GM12892 (cell line): ENCODE data around the gene NSMCE1.

Source experiments
- POLR2A ChIP-seq: IDR thresholded peaks from 2 replicates; pipeline ENCODE4 v1.6.1; 2011; ENCODE audit warnings: low read depth, low read length, control low read depth
- POLR2AphosphoS5 ChIP-seq: IDR thresholded peaks from 2 replicates; pipeline ENCODE4 v1.6.1; 2011; ENCODE audit warnings: low read depth, low read length, control low read depth

GRCh38 chr16:27238016-27238587, 30.5 kb downstream of the NSMCE1 start:
- no peak for TF ChIP-seq POLR2A
- no peak for TF ChIP-seq POLR2AphosphoS5
